H9 (cell line): ENCODE results near the gene CHRND. TPM values are rescaled to one million over a fixed set of nuclear protein-coding genes. Genes with fewer than 3 reads are reported as not detected.

Experiments
- DNase-seq: peaks from one replicate; pipeline ENCODE4 v3.0.0-alpha.2; 2017
- H2AFZ ChIP-seq: one replicate; pipeline ENCODE4 v1.6.1; 2013; ENCODE audit warnings: mild to moderate bottlenecking, low read length, control low read depth, moderate library complexity
- H2AK5ac ChIP-seq: 2 replicates; pipeline ENCODE4 v1.6.1; 2013; ENCODE audit warnings: low read length, control low read depth, mixed read lengths; ENCODE audit not compliant: insufficient read length
- H2BK120ac ChIP-seq: one replicate; pipeline ENCODE4 v1.6.1; 2013; ENCODE audit warnings: low read depth, mild to moderate bottlenecking, low read length, control low read depth, inconsistent platforms; ENCODE audit not compliant: poor library complexity, severe bottlenecking
- H2BK12ac ChIP-seq: 2 replicates; pipeline ENCODE4 v1.6.1; 2013; ENCODE audit warnings: low read length, control low read depth, mixed read lengths, low read depth; ENCODE audit not compliant: insufficient read length
- H2BK15ac ChIP-seq: 2 replicates; pipeline ENCODE4 v1.6.1; 2013; ENCODE audit warnings: low read depth, low read length, control low read depth
- H2BK20ac ChIP-seq: one replicate; pipeline ENCODE4 v1.6.1; 2013; ENCODE audit warnings: low read depth, mild to moderate bottlenecking, low read length, control low read depth, inconsistent platforms; ENCODE audit not compliant: poor library complexity, severe bottlenecking
- H2BK5ac ChIP-seq: 2 replicates; pipeline ENCODE4 v1.6.1; 2013; ENCODE audit warnings: low read length, control low read depth, mixed read lengths; ENCODE audit not compliant: insufficient read length
- H3K14ac ChIP-seq: 2 replicates; pipeline ENCODE4 v1.6.1; 2013; ENCODE audit warnings: low read length, control low read depth; ENCODE audit not compliant: insufficient read depth
- H3K18ac ChIP-seq: 2 replicates; pipeline ENCODE4 v1.6.1; 2013; ENCODE audit warnings: low read depth, mild to moderate bottlenecking, mixed read lengths, low read length, control low read depth; ENCODE audit not compliant: insufficient read length
- H3K23ac ChIP-seq: 2 replicates; pipeline ENCODE4 v1.6.1; 2013; ENCODE audit warnings: low read length, control low read depth, mixed read lengths, low read depth; ENCODE audit not compliant: insufficient read length
- H3K23me2 ChIP-seq: 2 replicates; pipeline ENCODE4 v1.6.1; 2013; ENCODE audit warnings: low read depth, mild to moderate bottlenecking, mixed read lengths, low read length, control low read depth; ENCODE audit not compliant: insufficient read length, poor library complexity, severe bottlenecking
- H3K27ac ChIP-seq: 2 replicates; pipeline ENCODE4 v1.5.1; 2013; ENCODE audit warnings: low read length, control low read depth, mixed read lengths, low read depth; ENCODE audit not compliant: insufficient read length
- H3K27me3 ChIP-seq: 2 replicates; pipeline ENCODE4 v1.6.1; 2013; ENCODE audit warnings: low read length, control low read depth, inconsistent platforms; ENCODE audit not compliant: insufficient read depth
- H3K4ac ChIP-seq: 2 replicates; pipeline ENCODE4 v1.6.1; 2013; ENCODE audit warnings: low read depth, mild to moderate bottlenecking, control low read depth, inconsistent platforms, low read length, moderate library complexity
- H3K4me1 ChIP-seq: 2 replicates; pipeline ENCODE4 v1.6.1; 2013; ENCODE audit warnings: low read length, control low read depth, inconsistent platforms; ENCODE audit not compliant: insufficient read depth
- H3K4me2 ChIP-seq: 2 replicates; pipeline ENCODE4 v1.6.1; 2013; ENCODE audit warnings: low read length, control low read depth, mixed read lengths; ENCODE audit not compliant: insufficient read length, insufficient read depth
- H3K56ac ChIP-seq: 2 replicates; pipeline ENCODE4 v1.6.1; 2013; ENCODE audit warnings: low read depth, mild to moderate bottlenecking, mixed read lengths, low read length, control low read depth; ENCODE audit not compliant: insufficient read length
- H3K79me1 ChIP-seq: 2 replicates; pipeline ENCODE4 v1.6.1; 2013; ENCODE audit warnings: low read depth, mild to moderate bottlenecking, moderate library complexity, low read length, control low read depth, inconsistent platforms; ENCODE audit not compliant: insufficient read depth, poor library complexity, severe bottlenecking
- H3K79me2 ChIP-seq: 2 replicates; pipeline ENCODE4 v1.6.1; 2013; ENCODE audit warnings: low read length, control low read depth, inconsistent platforms; ENCODE audit not compliant: insufficient read depth
- H3K9ac ChIP-seq: 2 replicates; pipeline ENCODE4 v1.6.1; 2013; ENCODE audit warnings: low read length, control low read depth, mixed read lengths; ENCODE audit not compliant: insufficient read length; ENCODE audit errors: extremely low read depth
- H3K9me3 ChIP-seq: one replicate; pipeline ENCODE4 v1.6.1; 2013; ENCODE audit warnings: low read depth, low read length, inconsistent platforms; ENCODE audit not compliant: control insufficient read depth
- H3T11ph ChIP-seq: one replicate; pipeline ENCODE4 v1.6.1; 2013; ENCODE audit warnings: mild to moderate bottlenecking, low read length, control low read depth, inconsistent platforms
- H4K20me1 ChIP-seq: one replicate; pipeline ENCODE4 v1.6.1; 2013; ENCODE audit not compliant: control insufficient read depth, insufficient read length, insufficient read depth
- H4K5ac ChIP-seq: 2 replicates; pipeline ENCODE4 v1.6.1; 2013; ENCODE audit warnings: low read depth, mild to moderate bottlenecking, mixed read lengths, low read length, control low read depth; ENCODE audit not compliant: insufficient read length
- H4K8ac ChIP-seq: replicated peaks from 2 replicates; pipeline ENCODE4 v1.6.1; 2013; ENCODE audit warnings: low read length, control low read depth, mixed read lengths, low read depth; ENCODE audit not compliant: insufficient read length
- H4K91ac ChIP-seq: 2 replicates; pipeline ENCODE4 v1.6.1; 2013; ENCODE audit warnings: low read depth, mild to moderate bottlenecking, moderate library complexity, mixed read lengths, low read length, control low read depth; ENCODE audit not compliant: insufficient read length
- H3K27ac Mint-ChIP-seq, 3 experiments: 2 replicates in 2 of 3; 3 replicates in 1 of 3; pipeline ENCODE4 v1.8.0; 2020 to 2021; ENCODE audit warnings: mixed read lengths in 3 of 3, mild to moderate bottlenecking in 1 of 3, moderate library complexity in 1 of 3
- H3K27me3 Mint-ChIP-seq: 2 replicates; pipeline ENCODE4 v1.8.0; 2021; ENCODE audit warnings: low read depth, mild to moderate bottlenecking, moderate library complexity, mixed read lengths
- H3K36me3 Mint-ChIP-seq, 3 experiments: 2 replicates in 2 of 3; 3 replicates in 1 of 3; pipeline ENCODE4 v1.8.0; 2020 to 2021; ENCODE audit warnings: low read depth in 3 of 3, mixed read lengths in 3 of 3; ENCODE audit not compliant: insufficient read depth in 1 of 3
- H3K4me1 Mint-ChIP-seq, 2 experiments: 2 replicates each; pipeline ENCODE4 v1.8.0; 2020; ENCODE audit warnings: mixed read lengths in 2 of 2
- H3K4me3 Mint-ChIP-seq, 2 experiments: 2 replicates in 1 of 2; 3 replicates in 1 of 2; pipeline ENCODE4 v1.8.0; 2020 to 2021; ENCODE audit warnings: mild to moderate bottlenecking in 2 of 2, mixed read lengths in 2 of 2, moderate library complexity in 1 of 2
- H3K9me3 Mint-ChIP-seq, 2 experiments: 2 replicates in 1 of 2; 3 replicates in 1 of 2; pipeline ENCODE4 v1.8.0; 2020; ENCODE audit warnings: mild to moderate bottlenecking in 2 of 2, mixed read lengths in 2 of 2, moderate library complexity in 1 of 2
- CTCF ChIP-seq: fragments of 200-600 bp; sonication (generic); conservative IDR thresholded peaks from 3 replicates; pipeline ENCODE4 v1.8.0; 2021; ENCODE audit warnings: antibody characterized with exemption, mild to moderate bottlenecking
- WGBS: extraction: QIAGEN DNeasy Blood & Tissue Kit; methylation state at CpG from one replicate; pipeline ENCODE4 v1.1.7; 2013; ENCODE audit warnings: missing lambda C conversion rate, low lambda C conversion rate, mixed read lengths; ENCODE audit not compliant: insufficient read length; ENCODE audit errors: extremely low coverage; 5-methylcytosine and 5-hydroxymethylcytosine counted together
- total RNA-seq: library from RNA; stranded (reverse); gene quantifications from 2 replicates; pipeline ENCODE4 v1.2.1, GENCODE V29; 2021

Gene CHRND
- total RNA-seq, 1 experiment from 2014 or later, result not detected

- H3K4me1 ChIP-seq, result no peaks in the 10 kb centered on the region
- no peaks in the 10 kb centered on the region for H3K27me3 ChIP-seq
- Mint-ChIP-seq H3K27me3 (peaks cover 23% of the 10 kb centered on the region), H3K4me3 (no peak overlapping the region), H3K4me1 (peaks cover 13 to 40% of the 10 kb centered on the region in 2 experiments), H3K36me3 (no peaks in the 10 kb centered on the region), H3K27ac (no peak overlapping the region), H3K9me3 (peaks cover 0 to 2% of the 10 kb centered on the region in 2 experiments; a peak in 2 of 5 replicates)
- H2AFZ ChIP-seq, result no peak overlapping the region
- no peak overlapping the region for H3K18ac ChIP-seq
- H3K79me1 ChIP-seq, result no peaks in the 10 kb centered on the region
- H2BK5ac ChIP-seq, result no peak overlapping the region
- no peak for DNase-seq
- H3K9ac ChIP-seq, result no peak overlapping the region
- no peak overlapping the region for H4K5ac ChIP-seq
- no peaks in the 10 kb centered on the region for H3K23me2 ChIP-seq
- no peak overlapping the region for H4K91ac ChIP-seq
- H2BK15ac ChIP-seq, result no peak overlapping the region
- no CpG with 5 or more reads among the region's 11 CpGs for WGBS
- H3K56ac ChIP-seq, result no peak overlapping the region
- H3K14ac ChIP-seq, result no peak overlapping the region; the same call in 1 of the 2 replicates
- no peak overlapping the region for H3K4me2 ChIP-seq
- no peak overlapping the region for H3K4ac ChIP-seq
- no peaks in the 10 kb centered on the region for H3K9me3 ChIP-seq
- H4K8ac ChIP-seq, result no peak overlapping the region
- H2AK5ac ChIP-seq, result no peak overlapping the region
- no peak overlapping the region for H3K23ac ChIP-seq
- H3K79me2 ChIP-seq, result no peaks in the 10 kb centered on the region
- H2BK120ac ChIP-seq, result no peak overlapping the region
- TF ChIP-seq CTCF, result no peak
- no peak overlapping the region for H2BK20ac ChIP-seq
- H4K20me1 ChIP-seq, result no peaks in the 10 kb centered on the region
- H2BK12ac ChIP-seq, result no peak overlapping the region
- H3T11ph ChIP-seq, result no peak overlapping the region
- no peak overlapping the region for H3K27ac ChIP-seq
Observed at GRCh38 chr2:232511336-232511890, 14.5 kb upstream of the CHRND start.
